Activated naive CD4-positive, alpha-beta T cell treated with Interleukin-2 at 50 U/mL for 16 hours (primary cell): Measurements from ENCODE around the gene ATP5PO.
A peak's percentile ranks its signal among the peaks of the same experiment; 100 is the strongest.

Experiments
- DNase-seq: peaks from one replicate; pipeline ENCODE4 v3.0.0-alpha.2; 2020

The ATP5PO gene

GRCh38 chr21:33915368-33916199 is at the start of gene ATP5PO:
Gene ATP5PO, minus strand, starts transcription at chr21:33915804. Its CDS starts 41 bp downstream, at chr21:33915763.
- peak; percentile 97 for DNase-seq

GRCh38 chr21:33964706-33965325 is 49.2 kb upstream of the ATP5PO start:
- no peak for DNase-seq

GRCh38 chr21:33963848-33964555 is 48.4 kb upstream of the ATP5PO start:
- no peak for DNase-seq

GRCh38 chr21:33962290-33962689 is 46.7 kb upstream of the ATP5PO start:
- no peak for DNase-seq

GRCh38 chr21:33961061-33961460 is 45.5 kb upstream of the ATP5PO start:
- no peak for DNase-seq

- DNase-seq: no peak
These were observed 44.1 kb upstream of the ATP5PO start for GRCh38 chr21:33959680-33960079.

- no peak for DNase-seq
These were observed 38.8 kb upstream of the ATP5PO start for GRCh38 chr21:33954395-33954794.

- DNase-seq: no peak
These were observed 35.9 kb upstream of the ATP5PO start for GRCh38 chr21:33951276-33952178.

- DNase-seq: no peak
These were observed 35.0 kb upstream of the ATP5PO start for GRCh38 chr21:33950431-33951079.

GRCh38 chr21:33949516-33950430 is 34.2 kb upstream of the ATP5PO start:
- DNase-seq: peak; percentile 64

GRCh38 chr21:33948951-33949444 is 33.4 kb upstream of the ATP5PO start:
- no peak for DNase-seq

- DNase-seq: peak; percentile 81
These were observed 32.7 kb upstream of the ATP5PO start for GRCh38 chr21:33948096-33948950.

GRCh38 chr21:33947451-33948095 is 32.0 kb upstream of the ATP5PO start:
- DNase-seq: peak; percentile 87

- no peak for DNase-seq
These were observed 30.2 kb upstream of the ATP5PO start for GRCh38 chr21:33945652-33946270.

GRCh38 chr21:33944185-33944763 is 28.7 kb upstream of the ATP5PO start:
- no peak for DNase-seq

GRCh38 chr21:33943293-33943692 is 27.7 kb upstream of the ATP5PO start:
- no peak for DNase-seq

- DNase-seq: no peak
These were observed 26.8 kb upstream of the ATP5PO start for GRCh38 chr21:33942426-33942825.

- no peak for DNase-seq
These were observed 25.3 kb upstream of the ATP5PO start for GRCh38 chr21:33940881-33941245.
